Loucy (cell line): Measurements from ENCODE around the gene GEMIN2.
"Not testable (repeated sequence)": the region's sequence is repeated elsewhere in the genome, so short reads cannot be mapped to it uniquely, and the experiment has no call there.

Experiments
- H2AFZ ChIP-seq: fragments of 200-600 bp; sonication (generic); 2 replicates; pipeline ENCODE4 v1.6.0; 2016; ENCODE audit warnings: antibody characterized with exemption, mild to moderate bottlenecking, low read length, moderate library complexity
- H3F3A ChIP-seq: fragments of 200-600 bp; 2 replicates; pipeline ENCODE4 v1.6.0; 2016; ENCODE audit warnings: antibody characterized with exemption, low read depth, mild to moderate bottlenecking
- H3K27me3 ChIP-seq: fragments of 200-600 bp; sonication (generic); 2 replicates; pipeline ENCODE4 v1.6.1; 2014; ENCODE audit warnings: low read length, mild to moderate bottlenecking; ENCODE audit not compliant: insufficient read depth, poor library complexity, severe bottlenecking
- H3K36me3 ChIP-seq: fragments of 200-600 bp; sonication (generic); 2 replicates; pipeline ENCODE4 v1.6.1; 2016; ENCODE audit warnings: low read length; ENCODE audit not compliant: insufficient read depth
- H3K4me1 ChIP-seq: fragments of 200-600 bp; sonication (generic); 2 replicates; pipeline ENCODE4 v1.5.1; 2014; ENCODE audit warnings: low read length, mild to moderate bottlenecking; ENCODE audit not compliant: insufficient read depth, poor library complexity, severe bottlenecking
- H3K4me2 ChIP-seq: fragments of 200-600 bp; sonication (generic); 2 replicates; pipeline ENCODE4 v1.6.0; 2014; ENCODE audit warnings: antibody characterized with exemption, low read length, low read depth, mild to moderate bottlenecking; ENCODE audit not compliant: poor library complexity, severe bottlenecking
- H3K4me3 ChIP-seq: fragments of 200-600 bp; sonication (generic); 2 replicates; pipeline ENCODE4 v1.5.1; 2014; ENCODE audit warnings: low read length, mild to moderate bottlenecking, mixed read lengths; ENCODE audit not compliant: poor library complexity, severe bottlenecking
- H3K79me2 ChIP-seq: fragments of 200-600 bp; sonication (generic); 2 replicates; pipeline ENCODE4 v1.6.1; 2014; ENCODE audit warnings: low read length; ENCODE audit not compliant: insufficient read depth
- H3K9ac ChIP-seq: fragments of 200-600 bp; sonication (generic); 2 replicates; pipeline ENCODE4 v1.6.0; 2014; ENCODE audit warnings: mild to moderate bottlenecking, low read depth, low read length, moderate library complexity; ENCODE audit not compliant: poor library complexity, severe bottlenecking
- H3K9me2 ChIP-seq: fragments of 200-600 bp; sonication (generic); replicated peaks from 2 replicates; pipeline ENCODE4 v1.6.1; 2016; ENCODE audit warnings: low read depth, low read length, mixed read lengths
- H3K9me3 ChIP-seq: fragments of 200-600 bp; sonication (generic); 2 replicates; pipeline ENCODE4 v1.6.1; 2014; ENCODE audit warnings: mild to moderate bottlenecking, antibody characterized with exemption, low read length, low read depth; ENCODE audit not compliant: insufficient read depth
- H4K20me1 ChIP-seq: fragments of 200-600 bp; sonication (generic); 2 replicates; pipeline ENCODE4 v1.6.0; 2014; ENCODE audit warnings: antibody characterized with exemption, low read length, mild to moderate bottlenecking; ENCODE audit not compliant: insufficient read depth, poor library complexity, severe bottlenecking
- EZH2phosphoT487 ChIP-seq: fragments of 200-600 bp; IDR thresholded peaks from 2 replicates; pipeline ENCODE4 v1.6.1; 2018; ENCODE audit warnings: antibody characterized with exemption, mild to moderate bottlenecking, moderate library complexity, borderline replicate concordance
- TF ChIP-seq, protein P1 (sequence below): fragments of 200-600 bp; sonication (generic); conservative IDR thresholded peaks from 2 replicates; pipeline ENCODE4 v1.5.1; 2014; ENCODE audit warnings: mild to moderate bottlenecking, antibody characterized with exemption, low read length

GEMIN2 gene

DNA sequence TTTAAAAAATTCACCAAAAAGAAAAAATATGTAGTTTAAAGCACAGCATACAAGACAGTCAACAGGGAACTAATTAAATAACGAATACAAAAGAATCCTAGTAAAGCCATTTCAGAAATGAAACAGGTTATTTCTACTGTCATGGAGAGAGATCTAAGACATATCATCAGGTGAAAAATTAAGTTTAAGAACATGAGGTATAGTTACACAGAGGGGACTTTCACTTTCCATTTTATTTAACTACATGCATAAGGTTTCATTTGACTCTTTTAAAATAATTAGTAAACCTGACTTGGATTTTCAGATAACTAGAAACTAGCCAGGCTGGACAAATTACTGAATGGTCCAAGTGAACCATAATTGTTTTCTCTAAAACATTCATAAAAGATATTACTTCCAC, 22.4 kb upstream of the GEMIN2 start:
- Histone ChIP-seq H3K9ac (no peak overlapping the region), H3K4me2 (no peak overlapping the region), H3F3A (no peaks in the 10 kb centered on the region), H4K20me1 (no peaks in the 10 kb centered on the region), H3K36me3 (peaks cover 38% of the 10 kb centered on the region; the same call in 1 of the 2 replicates), H3K4me3 (no peak overlapping the region), H3K4me1 (peaks cover 9% of the 10 kb centered on the region), H3K27me3 (no peaks in the 10 kb centered on the region), H2AFZ (no peak overlapping the region), H3K9me2 (no peaks in the 10 kb centered on the region), H3K79me2 (0 out of 2 replicates have a peak, but pooled peaks cover 3% of the 10 kb centered on the region), H3K9me3 (no peaks in the 10 kb centered on the region)
- TF ChIP-seq EZH2phosphoT487, result no peak
- TF ChIP-seq, protein P1, sequence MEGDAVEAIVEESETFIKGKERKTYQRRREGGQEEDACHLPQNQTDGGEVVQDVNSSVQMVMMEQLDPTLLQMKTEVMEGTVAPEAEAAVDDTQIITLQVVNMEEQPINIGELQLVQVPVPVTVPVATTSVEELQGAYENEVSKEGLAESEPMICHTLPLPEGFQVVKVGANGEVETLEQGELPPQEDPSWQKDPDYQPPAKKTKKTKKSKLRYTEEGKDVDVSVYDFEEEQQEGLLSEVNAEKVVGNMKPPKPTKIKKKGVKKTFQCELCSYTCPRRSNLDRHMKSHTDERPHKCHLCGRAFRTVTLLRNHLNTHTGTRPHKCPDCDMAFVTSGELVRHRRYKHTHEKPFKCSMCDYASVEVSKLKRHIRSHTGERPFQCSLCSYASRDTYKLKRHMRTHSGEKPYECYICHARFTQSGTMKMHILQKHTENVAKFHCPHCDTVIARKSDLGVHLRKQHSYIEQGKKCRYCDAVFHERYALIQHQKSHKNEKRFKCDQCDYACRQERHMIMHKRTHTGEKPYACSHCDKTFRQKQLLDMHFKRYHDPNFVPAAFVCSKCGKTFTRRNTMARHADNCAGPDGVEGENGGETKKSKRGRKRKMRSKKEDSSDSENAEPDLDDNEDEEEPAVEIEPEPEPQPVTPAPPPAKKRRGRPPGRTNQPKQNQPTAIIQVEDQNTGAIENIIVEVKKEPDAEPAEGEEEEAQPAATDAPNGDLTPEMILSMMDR, result no peak

DNA sequence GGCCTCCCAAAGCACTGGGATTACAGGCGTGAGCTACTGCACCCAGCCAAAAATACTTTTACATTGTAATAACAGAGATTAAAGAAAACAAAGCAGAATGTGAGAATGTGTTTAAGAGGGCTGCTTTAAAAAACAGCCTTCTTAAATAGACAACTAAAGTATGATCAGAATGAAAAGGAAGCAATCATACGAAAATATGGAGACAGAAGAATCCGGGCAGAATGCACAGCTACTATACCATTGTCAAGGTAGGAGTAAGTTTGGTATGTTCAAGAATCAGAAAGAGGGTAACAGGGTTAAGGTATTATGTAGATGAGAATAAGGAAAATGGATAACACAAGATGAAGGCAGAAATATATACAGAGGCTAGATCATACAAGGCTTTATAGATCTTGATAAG, 19.6 kb upstream of the GEMIN2 start:
- H3F3A ChIP-seq, result no peaks in the 10 kb centered on the region
- no peaks in the 10 kb centered on the region for H3K9me3 ChIP-seq
- H3K9ac ChIP-seq, result no peak overlapping the region
- peak overlapping the region; percentile 30 for H3K4me2 ChIP-seq
- H3K4me3 ChIP-seq, result no peak overlapping the region
- TF ChIP-seq, protein P1, result no peak
- no peak for TF ChIP-seq EZH2phosphoT487
- no peaks in the 10 kb centered on the region for H3K9me2 ChIP-seq
- peaks cover 8% of the 10 kb centered on the region; the same call in 1 of the 2 replicates for H3K79me2 ChIP-seq
- peaks cover 21% of the 10 kb centered on the region for H3K4me1 ChIP-seq
- no peak overlapping the region for H2AFZ ChIP-seq
- no peaks in the 10 kb centered on the region for H3K27me3 ChIP-seq
- H3K36me3 ChIP-seq, result peaks cover 36% of the 10 kb centered on the region; the same call in 1 of the 2 replicates
- H4K20me1 ChIP-seq, result no peaks in the 10 kb centered on the region

DNA sequence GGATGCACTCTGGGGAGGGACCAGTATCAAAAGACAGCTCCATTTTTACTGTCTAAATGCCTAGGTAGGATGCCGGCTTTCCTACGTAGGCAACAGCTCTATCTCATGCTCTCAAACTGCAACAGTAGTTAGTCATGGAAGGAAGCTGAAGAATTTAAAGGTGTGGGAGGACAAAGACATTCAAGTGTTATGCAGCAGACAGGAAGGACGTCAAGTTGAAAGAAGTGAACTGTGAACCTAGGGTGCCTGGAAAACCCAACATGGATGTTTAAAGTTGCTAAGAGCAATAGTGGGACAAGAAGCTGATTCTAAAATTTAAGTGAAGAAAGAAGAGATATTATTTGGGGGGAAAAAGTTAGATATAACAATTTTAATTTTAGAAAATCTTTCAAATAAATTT, 17.0 kb upstream of the GEMIN2 start:
- H3K9me2 ChIP-seq, result no peaks in the 10 kb centered on the region
- peaks cover 13% of the 10 kb centered on the region; the same call in 1 of the 2 replicates for H3K36me3 ChIP-seq
- no peak overlapping the region for H3K9ac ChIP-seq
- peaks cover 37% of the 10 kb centered on the region for H3K4me1 ChIP-seq
- no peaks in the 10 kb centered on the region for H3K9me3 ChIP-seq
- peaks cover under 1% of the 10 kb centered on the region for H4K20me1 ChIP-seq
- no peak overlapping the region for H2AFZ ChIP-seq
- no peaks in the 10 kb centered on the region for H3K27me3 ChIP-seq
- no peak overlapping the region for H3K4me3 ChIP-seq
- peaks cover 17% of the 10 kb centered on the region for H3K79me2 ChIP-seq
- H3F3A ChIP-seq, result no peaks in the 10 kb centered on the region
- peak overlapping the region; percentile 43 for H3K4me2 ChIP-seq
- TF ChIP-seq EZH2phosphoT487, result no peak
- TF ChIP-seq, protein P1, result no peak

- not testable (repeated sequence) for H4K20me1 ChIP-seq, H3K9me2 ChIP-seq, H3K27me3 ChIP-seq, H2AFZ ChIP-seq, H3F3A ChIP-seq, H3K9ac ChIP-seq, H3K9me3 ChIP-seq, H3K4me3 ChIP-seq, H3K36me3 ChIP-seq
- Histone ChIP-seq H3K4me2 (peak overlapping the region; percentile 93), H3K4me1 (peaks cover 45% of the 10 kb centered on the region), H3K79me2 (peaks cover 34% of the 10 kb centered on the region)
Measured at GRCh38 chr14:39099215-39099614, 14.9 kb upstream of the GEMIN2 start.
